LNCAP (cell line): Measurements from ENCODE around the gene KLK11.

Experiments
- CTCF ChIP-seq: fragments of 450-650 bp; IDR thresholded peaks from 2 replicates; pipeline ENCODE4 v1.5.1; 2017; ENCODE audit warnings: mild to moderate bottlenecking

The KLK11 gene

GRCh38 chr19:51040151-51040550 lies 13.7 kb upstream of the KLK11 start:
- no peak for TF ChIP-seq CTCF

GRCh38 chr19:51036519-51036918 lies 10.1 kb upstream of the KLK11 start:
- no peak for TF ChIP-seq CTCF

GRCh38 chr19:51034704-51035103 lies 8.3 kb upstream of the KLK11 start, which contains the start of gene KLK12:
Gene KLK12 (minus strand): TSS chr19:51035002. CDS start chr19:51034621, 381 bp downstream.
- no peak for TF ChIP-seq CTCF

DNA sequence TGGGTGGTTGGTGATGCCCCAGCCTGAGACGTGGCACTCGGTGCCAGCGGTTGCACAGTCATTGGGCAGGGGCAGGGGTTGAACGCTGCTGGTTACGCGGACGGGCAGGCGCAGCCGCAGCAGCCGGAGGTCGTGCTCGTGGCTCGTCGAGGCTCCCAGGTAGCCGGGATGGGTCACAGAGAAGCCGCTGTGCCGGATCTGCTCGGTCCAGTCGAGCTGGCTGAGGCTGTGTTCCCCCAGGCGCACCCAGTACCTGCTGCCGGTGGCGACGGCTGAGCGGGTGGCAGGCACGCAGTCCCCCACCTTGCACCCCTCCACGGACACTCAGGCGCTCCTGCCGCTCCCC lies 5.4 kb upstream of the KLK11 start:
- no peak for TF ChIP-seq CTCF

DNA sequence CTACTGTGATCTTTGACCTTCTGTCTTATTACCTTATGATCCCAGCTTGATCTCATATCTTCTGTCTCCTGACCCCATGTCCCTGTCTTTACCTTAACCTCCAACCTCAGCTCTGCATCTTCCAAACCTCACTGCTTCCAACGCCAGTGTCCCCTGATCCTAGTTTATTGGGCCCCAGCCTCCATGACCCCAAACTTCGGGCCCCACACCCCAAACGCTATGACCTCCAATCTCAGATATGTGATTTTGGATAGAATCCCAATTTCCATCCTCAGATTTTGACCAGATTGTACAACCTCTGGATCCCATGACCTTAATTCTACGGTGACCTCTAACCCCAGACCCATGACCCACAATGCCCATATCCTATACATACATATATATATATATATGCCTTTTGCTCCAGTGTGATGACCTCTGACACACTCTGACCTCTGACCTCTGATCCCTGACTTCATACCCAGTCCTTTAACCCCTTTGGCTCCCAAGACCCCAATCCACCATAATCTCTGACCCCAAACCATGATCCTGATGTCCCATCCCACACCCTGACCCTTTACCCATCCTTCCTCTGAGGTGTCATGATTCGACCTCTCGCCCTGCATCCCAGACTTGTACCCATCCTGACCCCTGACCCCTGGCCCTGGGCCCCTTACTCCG lies 4.9 kb upstream of the KLK11 start:
- no peak for TF ChIP-seq CTCF

DNA sequence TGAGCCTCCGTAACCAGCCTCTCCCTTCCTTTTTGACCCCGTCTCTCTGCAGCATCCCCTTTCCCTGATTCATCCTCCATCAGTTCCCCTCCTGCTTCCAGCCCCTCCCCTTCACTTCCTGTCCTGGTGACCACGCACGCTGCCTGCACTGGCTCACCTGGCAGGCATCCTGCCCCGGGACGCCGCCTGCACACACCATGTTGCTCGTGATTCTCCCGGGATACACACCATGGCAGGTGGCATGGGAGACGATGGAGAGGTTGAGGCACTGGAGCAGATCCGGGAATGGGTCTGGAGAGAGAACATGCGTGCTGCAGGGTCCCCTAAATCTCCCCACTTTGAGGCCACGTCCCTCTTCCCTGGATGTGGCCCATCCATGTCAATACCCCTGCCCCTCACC lies 4.2 kb upstream of the KLK11 start:
- no peak for TF ChIP-seq CTCF

- TF ChIP-seq CTCF = no peak
Observed at GRCh38 chr19:51029718-51030117, 3.3 kb upstream of the KLK11 start.

- no peak for TF ChIP-seq CTCF
Observed at GRCh38 chr19:51027873-51028272, 1.5 kb upstream of the KLK11 start.
